Hindlimb muscle (tissue), 1 donor: ENCODE data around the gene ISL2. TPM values are rescaled to one million over a fixed set of nuclear protein-coding genes. Genes with fewer than 3 reads are reported as not detected.

Source experiments
- DNase-seq: peaks from one replicate; pipeline ENCODE4 v3.0.0-alpha.2; 2013
- polyA plus RNA-seq: library from polyadenylated mRNA; unstranded; fragments of 120-200 nt; gene quantifications from one replicate; pipeline ENCODE4 v1.2.1, GENCODE V29; 2013; ENCODE audit not compliant: insufficient read length

ISL2 gene
- polyA plus RNA-seq, 1 donor: not detected

DNA sequence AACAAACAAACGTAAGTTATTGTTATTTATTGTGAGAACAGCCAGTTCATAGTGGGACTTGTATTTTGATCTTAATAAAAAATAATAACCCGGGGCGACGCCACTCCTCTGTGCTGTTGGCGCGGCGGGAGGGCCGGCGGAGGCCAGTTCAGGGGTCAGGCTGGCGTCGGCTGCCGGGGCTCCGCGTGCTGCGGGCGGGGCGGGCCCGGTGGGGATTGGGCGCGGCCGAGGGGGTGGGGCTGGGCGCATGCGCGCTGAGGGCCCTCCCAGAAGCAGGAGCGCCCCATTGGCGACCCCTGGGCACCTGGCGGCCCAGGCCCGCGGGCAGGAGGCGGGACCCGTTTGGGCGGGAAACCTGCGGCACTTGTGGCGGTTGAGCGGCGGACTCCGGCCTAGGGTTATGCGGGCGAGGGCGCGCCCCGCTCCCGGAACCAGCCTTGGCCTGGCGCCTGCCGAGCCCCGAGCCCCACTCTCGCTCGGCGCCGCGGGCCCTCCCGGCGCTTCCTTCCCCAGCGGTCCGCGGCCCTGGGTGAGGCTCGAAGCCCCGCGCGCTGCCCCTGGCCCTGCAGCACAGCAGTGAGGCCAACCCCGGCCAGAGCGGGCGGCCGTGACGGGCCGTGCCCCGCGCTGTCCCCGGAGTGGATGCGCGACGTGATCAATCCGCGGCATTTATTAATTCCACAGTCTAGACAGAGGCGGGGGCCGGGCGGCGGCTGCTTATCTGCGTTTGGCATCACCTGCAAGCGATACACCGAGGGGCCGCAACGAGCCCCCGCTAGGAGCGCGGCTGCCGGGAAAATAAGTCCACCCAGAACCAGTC, 6.0 kb downstream of the ISL2 start:
- peak; percentile 6 for DNase-seq

DNA sequence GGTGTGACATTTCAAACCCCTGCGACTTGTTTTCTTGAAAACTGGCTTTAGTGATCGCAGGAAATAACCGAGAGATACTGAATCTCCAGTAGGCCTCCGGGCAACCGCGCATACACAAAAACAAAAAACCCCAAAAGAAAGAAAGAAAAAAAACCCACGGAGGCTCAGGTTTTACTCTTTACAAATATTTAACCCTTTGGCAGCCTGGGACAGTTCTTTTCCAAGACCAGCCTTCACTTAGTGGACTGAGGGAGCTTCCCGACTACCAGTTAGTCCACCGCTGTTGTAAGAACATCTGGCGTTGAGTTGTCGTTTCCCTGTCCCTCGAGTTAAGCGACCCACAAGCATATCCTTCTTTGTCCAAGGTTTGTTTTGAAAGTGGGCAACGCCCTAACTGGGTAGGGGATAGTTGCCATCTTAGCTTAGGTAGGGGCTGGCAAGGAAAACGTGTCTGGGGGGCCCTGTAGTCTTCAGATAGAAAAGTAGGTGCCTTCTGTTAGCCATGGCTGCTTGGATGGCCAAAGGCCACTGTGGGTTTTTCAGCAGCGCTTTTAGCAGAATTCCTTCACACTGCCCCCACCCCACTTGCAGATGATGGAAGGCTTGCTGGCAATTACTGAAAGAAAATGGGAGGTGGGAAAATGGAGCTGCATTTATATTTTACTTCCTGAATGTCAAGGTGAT, 6.9 kb downstream of the ISL2 start:
- DNase-seq: no peak

- peak; percentile 6 for DNase-seq
These were observed 8.5 kb downstream of the ISL2 start for GRCh38 chr15:76344893-76345582.

DNA sequence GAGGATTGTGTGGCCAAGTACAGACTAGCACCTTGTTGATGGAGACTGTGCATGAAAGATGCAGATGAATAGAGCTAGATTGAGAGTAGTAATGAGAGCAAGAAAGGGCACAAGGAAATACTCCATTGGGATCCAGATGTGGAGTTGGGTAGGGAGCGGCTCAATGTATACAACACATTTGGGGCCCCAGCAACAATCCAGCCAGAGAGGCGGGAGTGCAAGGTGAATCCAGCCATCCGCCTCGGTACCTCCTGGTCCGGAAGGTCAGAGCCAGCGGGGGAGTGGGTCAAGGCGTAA, 9.0 kb downstream of the ISL2 start:
- no peak for DNase-seq

DNA sequence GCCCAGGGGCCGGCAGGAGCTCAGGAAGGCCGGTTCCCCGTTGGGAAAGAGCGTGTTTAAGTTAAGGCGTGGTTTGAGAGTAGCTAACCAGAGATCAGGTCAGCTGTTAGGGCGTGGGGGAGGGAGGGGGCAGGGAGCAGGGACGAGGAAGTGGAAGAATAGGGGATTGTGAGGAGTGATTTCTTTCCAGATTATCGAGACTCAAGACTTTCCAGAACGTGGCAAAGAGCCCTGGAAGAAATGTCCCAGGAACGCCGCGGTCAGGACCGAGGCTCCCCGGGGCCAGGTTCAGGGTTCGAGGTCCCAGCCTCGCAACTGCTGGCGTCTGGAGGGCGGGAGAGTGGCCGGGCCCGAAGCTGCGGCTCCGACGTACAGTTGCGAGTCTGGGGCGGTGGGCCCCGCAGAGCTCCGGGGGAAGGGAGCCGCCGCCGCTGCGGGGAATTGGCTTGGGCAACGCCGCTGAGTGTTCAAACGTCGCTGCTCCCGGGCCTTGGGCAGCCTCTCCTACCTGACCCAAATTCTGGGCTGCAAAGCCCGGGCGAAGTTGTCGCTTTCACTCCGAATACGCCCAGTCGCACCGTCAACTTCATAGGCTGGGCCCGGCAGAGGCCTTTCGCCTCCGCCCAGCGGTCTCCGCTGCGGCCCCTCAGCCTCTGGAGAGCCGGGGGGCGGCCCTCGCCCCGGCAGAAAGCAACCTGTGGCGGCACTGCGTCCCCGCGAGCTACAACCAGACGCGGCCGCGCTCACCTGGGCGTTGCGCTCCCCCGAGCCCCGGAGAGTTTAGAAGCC, 9.5 kb downstream of the ISL2 start:
- peak; percentile 17 for DNase-seq

DNA sequence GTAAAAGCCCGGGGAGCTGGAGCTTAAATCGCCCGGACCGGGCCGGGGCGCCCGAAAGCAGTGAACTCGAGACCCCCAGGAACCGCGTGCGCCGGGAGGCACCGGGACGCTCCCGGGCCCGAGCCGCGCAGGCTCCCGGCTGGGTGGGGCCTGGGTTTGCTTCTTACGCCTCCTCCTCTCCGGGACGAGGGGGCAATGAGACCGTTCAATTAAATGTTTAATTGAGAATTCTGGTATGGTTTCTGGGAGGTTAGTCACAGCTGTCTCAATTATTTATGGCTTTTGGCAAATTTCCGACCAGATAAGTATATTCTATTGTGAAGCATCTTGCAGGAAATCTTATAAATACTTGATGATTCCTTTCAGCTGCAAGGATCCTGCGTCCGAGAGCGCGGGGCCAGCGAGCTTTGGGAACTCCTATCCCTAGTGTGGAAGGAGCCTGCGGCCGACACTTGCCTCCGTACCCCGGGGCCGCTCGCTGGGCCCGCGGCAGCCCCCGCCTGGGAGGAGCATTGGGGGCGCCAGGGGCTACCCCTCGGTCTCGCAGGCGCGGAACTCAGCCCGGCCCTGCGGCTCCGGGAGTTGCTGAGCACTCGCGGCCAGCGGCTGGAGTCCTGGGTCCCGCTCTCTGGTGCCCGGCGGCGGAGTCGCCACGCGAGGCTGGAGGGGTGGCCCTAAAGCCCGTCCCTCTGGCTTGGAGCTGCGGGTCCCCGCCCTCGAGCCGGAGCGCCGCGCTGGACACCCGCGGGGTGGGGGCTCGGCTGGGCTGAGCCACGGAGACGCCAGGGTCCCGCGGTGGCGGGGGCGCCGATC, 10.3 kb downstream of the ISL2 start:
- DNase-seq: peak; percentile 15

GRCh38 chr15:76347482-76348055, 11.0 kb downstream of the ISL2 start:
- peak; percentile 8 for DNase-seq

- DNase-seq: no peak
These were observed 12.9 kb downstream of the ISL2 start for GRCh38 chr15:76349301-76350070.

GRCh38 chr15:76353023-76353577, 16.5 kb downstream of the ISL2 start:
- no peak for DNase-seq

GRCh38 chr15:76353903-76354302, 17.3 kb downstream of the ISL2 start:
- DNase-seq: no peak

GRCh38 chr15:76354823-76355440, 18.4 kb downstream of the ISL2 start:
- no peak for DNase-seq

DNA sequence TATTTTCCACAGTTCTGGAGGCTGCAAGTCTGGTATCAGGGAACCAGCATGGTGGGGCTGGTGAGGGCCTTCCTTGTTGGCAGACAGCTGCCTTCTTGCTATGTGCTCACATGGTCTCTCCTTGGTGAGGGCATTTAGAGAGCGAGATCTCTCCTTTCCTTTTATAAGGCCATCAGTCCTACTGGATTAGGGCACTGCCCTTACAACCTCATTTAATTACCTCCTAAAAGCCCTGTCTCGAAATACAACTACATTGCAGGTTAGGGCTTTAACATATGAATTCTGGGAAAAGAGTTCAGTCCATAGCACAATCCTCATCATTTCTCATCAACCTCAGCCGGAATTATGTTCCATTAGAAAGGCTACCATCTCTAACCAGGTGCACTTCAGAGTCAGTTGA, 21.9 kb downstream of the ISL2 start:
- DNase-seq: no peak

GRCh38 chr15:76359152-76359551, 22.6 kb downstream of the ISL2 start:
- DNase-seq: no peak

GRCh38 chr15:76360416-76360815, 23.8 kb downstream of the ISL2 start:
- DNase-seq: no peak

DNA sequence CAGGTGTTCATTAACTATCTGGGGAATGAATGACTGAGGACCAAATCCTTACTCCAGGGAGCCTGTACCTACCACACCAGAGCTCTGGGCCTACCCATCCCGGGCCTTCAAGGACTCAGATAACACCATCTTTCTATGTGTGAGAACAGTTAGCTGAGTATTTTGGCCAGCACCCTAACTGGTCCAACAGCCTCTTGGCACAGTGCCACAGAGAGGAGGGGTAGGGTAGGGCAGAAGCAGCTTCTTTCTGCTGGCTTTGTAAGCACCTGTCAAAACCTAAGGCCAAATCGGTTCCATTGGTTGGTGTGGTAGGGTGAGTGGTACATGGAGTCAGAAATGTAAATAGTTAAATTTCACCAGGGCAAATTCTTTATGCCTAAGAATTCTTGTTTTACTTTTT, 26.7 kb downstream of the ISL2 start:
- DNase-seq: no peak

GRCh38 chr15:76366714-76367113, 30.1 kb downstream of the ISL2 start:
- no peak for DNase-seq

GRCh38 chr15:76368122-76368621, 31.6 kb downstream of the ISL2 start:
- peak; percentile 6 for DNase-seq

DNA sequence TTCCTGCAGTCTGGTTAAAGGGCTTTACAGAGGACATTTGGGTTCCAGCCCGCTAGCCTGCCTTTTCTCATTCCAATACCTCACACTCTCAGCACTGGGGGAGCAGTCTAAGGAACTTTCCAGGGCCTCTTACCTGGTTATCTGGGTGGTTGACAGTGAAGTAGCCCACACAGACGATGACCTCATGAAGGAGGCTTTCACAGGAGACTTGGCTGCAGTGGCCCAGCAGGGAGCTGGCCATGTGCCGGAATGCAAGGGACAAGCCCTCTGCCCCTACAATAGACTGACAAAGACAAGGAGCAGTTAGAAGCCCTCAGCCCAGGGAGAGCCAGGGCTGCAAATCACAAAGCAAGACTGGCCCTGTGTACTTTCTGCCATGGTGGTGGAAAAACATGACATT, 39.5 kb downstream of the ISL2 start:
- DNase-seq: no peak

DNA sequence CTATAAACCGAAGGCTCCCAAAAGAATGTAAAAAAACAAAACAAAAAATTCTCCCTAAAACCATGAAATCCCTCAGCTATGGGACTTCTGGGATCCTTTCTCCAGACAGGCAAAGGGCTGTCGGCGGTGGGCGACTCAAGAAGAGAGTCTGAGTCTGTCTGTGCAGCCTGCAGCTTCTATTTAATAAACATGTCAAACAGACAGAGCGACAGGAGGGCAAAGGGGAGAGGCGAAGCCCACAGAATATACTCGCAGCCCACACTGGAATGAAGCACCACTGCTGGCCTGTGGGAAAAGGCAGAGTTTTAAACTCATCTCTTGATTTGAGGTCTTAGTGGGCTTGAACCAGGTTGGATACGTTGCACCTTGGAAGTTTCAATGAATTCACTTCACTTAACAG, 40.2 kb downstream of the ISL2 start:
- no peak for DNase-seq

DNA sequence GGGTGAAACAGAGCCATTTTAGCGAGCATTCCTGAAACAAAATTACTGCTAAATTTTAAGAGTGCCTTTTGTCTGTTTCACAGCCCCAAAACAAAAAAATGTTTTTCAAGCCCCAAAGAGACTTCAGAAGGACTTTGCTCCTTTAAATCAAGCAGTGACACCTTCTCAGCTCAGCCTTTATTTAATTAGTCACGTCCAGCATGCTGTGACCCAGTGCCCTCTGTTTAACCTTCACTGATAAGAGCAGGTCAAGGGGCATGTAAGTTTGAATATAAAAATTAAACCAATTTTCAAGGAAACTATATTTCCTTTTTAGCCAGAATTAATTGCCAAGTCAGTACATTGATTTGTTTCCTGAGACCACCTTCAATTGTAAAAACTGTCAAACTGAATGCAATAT, 40.6 kb downstream of the ISL2 start:
- no peak for DNase-seq
